D341Med (cell line): ENCODE results near the gene ERC2.
A peak's percentile ranks its signal among the peaks of the same experiment; 100 is the strongest.

Experiments
- DNase-seq: peaks from one replicate; pipeline ENCODE4 v3.0.0; 2012; ENCODE audit warnings: low spot score

The ERC2 gene

GRCh38 chr3:55984626-55985025, 483.6 kb downstream of the ERC2 start:
- no peak for DNase-seq

- DNase-seq = no peak
These were observed 489.3 kb downstream of the ERC2 start for GRCh38 chr3:55978953-55979352.

DNA sequence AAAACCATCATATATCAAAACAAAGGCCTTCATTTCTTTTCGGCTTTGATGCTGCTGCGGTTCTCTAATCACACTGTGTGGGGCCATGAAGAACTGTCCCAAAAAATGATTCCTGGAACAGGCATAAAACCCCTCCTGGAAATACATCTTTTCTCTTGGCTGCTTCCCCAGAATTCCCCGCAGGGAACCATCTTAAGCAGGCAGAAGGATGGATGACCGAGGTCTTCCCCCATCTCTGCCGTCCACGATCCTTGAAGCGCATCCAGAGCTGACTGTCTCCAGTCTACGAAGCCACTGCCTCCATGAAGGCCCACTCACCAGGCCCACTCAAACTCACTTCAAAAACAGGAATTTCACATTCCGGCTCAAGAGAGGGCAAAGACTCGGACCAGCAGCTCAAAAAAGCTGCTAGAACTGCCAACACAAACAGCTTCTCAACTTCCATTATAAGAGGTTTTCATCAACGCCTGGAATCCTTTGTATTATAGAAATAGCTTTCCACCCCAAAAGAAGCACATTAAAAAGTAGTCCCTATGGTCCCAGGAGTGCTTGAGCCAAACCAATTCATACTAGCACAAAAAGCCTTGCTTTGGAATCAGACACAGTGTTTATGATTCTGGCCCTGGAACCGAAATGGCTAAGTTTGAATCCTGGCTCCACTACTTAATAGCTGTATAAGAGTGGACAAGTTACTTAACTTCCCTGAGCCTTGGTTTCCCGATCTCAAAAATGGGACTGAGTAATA, 493.7 kb downstream of the ERC2 start:
- no peak for DNase-seq

DNA sequence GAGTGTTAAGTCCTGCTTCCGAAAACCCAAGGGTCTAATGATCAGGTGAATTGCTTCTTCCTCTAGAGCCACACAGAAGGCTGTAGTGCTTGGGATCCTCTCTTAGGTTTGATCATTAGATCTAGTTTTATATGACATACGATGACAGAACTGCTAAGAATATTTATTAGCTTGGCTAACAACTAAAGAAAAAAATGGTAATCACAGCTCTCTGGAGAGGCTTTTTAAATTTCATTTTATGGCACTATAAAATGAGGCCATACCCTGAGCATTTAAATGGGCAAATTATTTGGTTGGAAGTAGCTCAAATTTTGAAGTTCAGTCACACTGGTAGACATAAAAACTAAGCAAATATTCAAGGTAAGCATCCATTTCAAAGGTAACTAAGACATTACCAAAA, 498.6 kb downstream of the ERC2 start:
- DNase-seq = no peak

DNA sequence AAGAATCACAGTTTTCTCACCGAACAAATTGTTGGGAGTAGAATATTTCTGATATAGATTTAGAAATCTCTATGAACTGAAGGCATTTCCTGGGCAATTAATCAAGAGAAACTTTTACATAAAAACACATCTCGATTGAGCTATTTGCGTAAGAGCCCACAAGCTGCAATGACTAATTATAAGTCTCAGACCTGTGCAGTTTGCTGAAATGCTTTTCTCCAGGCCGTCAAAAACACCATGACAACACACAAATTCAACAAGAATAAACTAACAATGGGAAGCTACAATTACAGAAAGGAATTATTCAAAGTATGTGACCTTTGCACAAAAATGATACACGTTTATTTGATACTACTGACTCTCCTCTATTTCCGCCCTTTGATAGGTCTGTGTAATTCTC, 499.9 kb downstream of the ERC2 start:
- no peak for DNase-seq

- DNase-seq = no peak
These were observed 501.7 kb downstream of the ERC2 start for GRCh38 chr3:55966566-55966965.

DNA sequence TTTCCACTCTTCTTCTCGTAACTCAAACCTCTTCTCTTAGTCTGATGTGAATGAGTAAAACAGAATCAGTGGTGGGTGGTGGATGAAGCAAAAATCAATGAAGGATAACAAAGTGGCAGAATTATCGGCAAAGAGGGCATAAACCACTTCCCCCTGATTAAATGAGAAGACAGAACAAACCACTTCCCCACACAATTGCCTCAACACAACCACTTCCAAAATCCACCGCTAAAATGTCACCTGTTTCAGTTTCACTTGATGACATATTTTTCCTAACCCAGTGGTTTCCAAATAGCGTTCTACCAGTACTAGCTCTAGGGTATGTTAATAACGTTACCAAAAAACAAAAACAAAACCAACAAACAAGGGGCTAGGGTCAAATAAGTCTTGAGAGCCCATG, 502.5 kb downstream of the ERC2 start:
- no peak for DNase-seq

DNA sequence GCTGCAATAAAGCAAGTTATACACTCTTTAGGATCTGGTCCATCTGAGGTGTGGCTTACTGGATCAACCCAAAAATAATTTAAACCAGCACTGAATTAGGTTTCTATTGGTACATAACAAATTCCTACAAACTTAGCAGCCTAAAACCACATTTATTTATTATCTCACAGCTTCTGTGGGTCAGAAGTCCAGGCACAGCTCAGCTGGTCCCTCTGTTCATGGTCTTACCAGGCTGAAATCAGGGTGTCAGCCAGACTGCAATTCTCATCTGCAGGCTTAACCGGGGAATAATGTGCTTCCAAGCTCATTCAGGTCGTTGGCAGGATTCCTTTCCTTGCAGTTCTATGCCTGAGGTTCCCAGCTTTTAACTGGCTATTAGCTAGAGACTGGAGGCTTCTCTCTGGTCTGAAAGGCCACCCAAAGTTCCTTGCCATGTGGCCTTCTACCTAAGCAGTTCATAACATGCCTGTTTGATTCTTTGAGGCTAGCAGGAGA, 503.7 kb downstream of the ERC2 start:
- DNase-seq = no peak

- DNase-seq = no peak
These were observed 504.7 kb downstream of the ERC2 start for GRCh38 chr3:55963601-55964000.

DNA sequence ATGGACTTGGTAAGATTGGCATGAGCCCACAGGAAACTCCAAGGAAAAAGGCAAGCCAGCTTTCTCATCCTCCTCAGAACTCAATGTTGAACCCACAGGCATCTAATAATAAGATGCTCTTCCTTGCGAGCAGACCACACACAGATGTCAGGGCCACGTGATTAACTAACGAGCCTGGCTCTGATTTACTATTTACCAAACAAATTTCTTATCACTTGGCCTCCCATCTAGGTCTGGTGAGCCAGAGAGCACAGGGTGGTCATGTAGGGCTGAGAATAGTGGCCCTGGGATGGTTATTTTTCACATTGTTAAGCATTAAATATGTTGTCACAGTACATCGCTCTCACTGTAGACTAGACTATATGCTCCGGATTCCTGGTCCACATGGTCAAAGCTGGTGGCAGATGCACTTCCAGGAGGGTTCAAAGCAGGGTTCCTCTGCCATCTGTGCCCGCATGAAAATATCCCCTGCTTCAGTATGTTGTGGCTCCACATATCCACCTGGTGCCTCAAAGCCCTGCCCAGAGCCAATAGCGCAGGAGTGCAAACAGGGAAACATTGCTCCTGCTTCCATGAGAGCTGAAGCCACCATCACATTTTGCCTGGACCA, 508.7 kb downstream of the ERC2 start:
- no peak for DNase-seq

DNA sequence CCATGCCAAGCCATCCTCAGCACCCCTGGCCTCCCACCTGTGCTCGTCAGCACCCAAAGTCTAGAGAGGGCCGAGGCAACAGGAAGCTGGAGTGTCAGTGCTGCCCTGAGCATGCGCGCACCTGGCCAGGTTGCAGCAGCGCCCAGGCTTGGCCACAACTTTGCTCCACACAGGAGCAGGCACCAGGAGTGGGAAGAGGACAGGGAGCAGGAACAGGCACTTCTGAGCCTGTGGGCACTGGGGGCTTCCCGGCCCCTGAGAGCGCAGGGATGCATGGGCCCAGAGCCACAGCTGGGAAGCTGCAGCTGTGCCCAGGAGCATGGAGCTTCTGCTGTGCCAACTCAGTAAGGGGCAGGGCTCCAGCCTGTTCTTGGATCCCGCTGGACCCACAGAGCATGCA, 509.7 kb downstream of the ERC2 start:
- DNase-seq = no peak

DNA sequence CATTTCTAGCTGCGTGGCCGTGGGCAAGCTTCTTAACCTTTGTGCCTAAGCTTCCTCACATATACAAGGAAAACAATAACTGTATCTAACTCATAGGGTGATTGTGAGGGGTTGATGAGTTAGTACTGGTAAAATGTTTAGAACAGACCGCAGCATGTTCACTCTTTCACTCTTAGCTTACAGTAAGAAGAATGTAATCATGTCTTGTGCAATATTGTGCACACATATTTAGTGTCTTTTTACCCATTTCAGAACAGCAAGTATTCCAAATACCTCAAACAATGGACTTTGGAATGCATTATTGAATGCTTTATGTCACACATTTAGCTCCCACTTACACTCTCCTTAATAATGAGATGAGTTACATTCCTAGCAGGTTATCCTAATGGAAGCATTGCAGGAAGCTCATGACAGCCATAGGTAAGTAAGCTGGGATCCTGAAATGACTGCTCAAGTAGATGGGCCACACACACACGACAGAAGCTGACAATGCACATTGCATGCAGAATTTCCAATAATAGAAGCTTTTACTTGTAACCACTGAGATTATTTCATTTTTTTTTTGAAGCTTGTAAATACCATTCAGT, 512.3 kb downstream of the ERC2 start:
- DNase-seq = no peak

- DNase-seq = peak; percentile 46
These were observed 516.9 kb downstream of the ERC2 start for GRCh38 chr3:55951388-55951787.

- no peak for DNase-seq
These were observed 520.9 kb downstream of the ERC2 start for GRCh38 chr3:55947406-55947805.

DNA sequence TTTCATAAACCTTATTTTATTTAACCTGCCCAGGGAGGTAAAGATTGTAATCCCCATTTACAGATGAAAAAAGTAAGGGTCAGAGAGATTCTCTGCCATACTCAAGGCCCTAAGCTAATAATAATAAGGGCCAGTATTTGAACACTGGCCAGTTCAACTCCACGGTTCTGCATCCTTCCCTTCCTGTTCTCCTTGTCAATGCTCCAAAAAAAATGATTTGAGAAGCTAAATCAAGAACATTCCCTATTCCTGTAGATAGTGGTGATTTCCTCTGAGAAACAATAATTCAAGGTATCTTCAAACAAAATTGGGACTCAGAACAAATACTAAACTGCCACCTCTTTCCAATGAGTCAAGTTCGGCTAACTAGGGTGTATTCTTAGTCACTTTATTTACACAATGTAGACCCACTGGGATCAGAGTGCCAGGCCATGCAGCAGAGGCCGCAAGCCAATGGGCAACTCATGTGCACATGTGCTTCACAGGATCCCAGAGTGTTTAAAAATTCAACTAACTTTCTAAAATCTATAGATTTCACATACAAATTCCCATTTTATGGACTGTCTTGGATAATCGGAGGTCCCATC, 521.6 kb downstream of the ERC2 start:
- no peak for DNase-seq

DNA sequence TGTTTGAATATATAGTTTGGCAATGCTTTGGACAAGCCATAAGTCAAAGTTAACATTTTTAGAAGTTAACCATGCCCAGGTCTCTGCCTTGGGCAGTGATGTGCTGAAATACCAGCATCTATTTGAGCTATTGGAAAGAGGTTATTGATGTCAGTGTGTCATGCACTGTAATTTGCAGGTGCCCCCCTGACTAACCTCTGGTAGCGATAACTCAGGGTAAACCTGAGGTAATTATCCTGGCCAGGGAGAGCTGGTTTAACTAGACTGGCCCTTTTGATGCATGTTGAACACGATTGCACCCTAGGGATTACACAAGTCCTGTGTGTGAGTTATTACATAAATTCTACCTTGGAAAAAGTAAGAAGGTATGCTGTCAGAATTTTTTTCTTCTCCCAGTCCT, 525.4 kb downstream of the ERC2 start:
- no peak for DNase-seq

DNA sequence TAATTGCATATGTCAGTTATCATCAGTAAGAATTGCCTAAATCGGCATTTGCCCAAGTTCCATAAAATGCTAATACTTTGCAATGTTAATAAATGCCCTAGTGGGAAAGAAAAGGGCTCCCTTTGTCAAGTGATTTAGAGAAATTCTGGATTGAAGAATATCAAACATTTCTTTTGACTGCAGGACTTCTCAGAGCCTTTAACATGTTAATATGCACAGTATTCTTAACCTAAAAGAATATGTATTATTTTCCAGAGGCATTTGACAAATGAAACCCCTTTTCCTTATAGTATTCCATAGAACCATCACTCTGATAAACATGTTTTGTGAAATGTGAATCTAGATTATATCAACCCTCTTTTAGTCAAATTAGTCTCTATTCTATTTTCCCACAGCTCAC, 529.0 kb downstream of the ERC2 start:
- no peak for DNase-seq

GRCh38 chr3:55937301-55937700, 531.0 kb downstream of the ERC2 start:
- no peak for DNase-seq

DNA sequence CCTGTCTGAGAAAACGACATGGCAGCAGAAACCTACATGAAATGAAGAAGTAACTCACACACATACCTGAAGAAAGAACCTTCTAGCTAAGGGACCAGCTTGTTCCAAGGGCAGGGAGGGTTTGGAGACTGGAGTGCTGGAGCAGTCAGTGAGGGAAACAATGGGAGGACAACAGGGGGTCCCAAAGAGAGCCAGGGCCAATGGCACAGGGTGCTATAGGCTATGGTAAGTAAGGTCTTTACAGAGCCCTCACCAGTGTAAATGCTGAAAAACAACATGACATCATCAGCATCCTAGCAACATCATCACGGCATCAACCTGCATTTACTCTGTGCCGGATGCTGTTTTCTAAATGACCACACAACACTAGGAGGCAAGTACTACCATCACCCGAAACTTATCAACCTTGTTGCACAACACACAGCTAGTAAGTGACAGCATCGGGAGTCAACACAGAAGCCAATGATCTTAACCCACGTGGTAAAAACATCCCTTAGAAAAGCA, 531.7 kb downstream of the ERC2 start:
- no peak for DNase-seq

DNA sequence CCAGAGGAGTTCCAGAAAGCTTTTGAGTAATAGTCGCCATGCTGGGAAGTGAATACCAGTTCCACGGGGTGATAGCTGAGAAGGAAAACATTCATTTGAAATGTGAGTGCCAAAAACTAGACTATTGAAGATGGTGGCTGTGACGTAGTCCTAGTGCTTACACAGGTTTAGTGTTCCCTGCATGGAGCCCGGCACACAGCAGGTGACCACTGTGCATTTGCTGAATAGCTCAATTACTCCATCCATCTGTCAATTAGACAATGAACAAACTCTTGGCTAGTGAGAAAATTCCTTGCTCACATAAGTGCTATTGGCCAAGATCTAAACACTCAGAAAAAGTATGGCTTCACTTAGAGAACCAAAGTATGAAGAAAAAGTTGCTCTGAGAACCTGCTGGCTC, 533.0 kb downstream of the ERC2 start:
- DNase-seq = no peak

DNA sequence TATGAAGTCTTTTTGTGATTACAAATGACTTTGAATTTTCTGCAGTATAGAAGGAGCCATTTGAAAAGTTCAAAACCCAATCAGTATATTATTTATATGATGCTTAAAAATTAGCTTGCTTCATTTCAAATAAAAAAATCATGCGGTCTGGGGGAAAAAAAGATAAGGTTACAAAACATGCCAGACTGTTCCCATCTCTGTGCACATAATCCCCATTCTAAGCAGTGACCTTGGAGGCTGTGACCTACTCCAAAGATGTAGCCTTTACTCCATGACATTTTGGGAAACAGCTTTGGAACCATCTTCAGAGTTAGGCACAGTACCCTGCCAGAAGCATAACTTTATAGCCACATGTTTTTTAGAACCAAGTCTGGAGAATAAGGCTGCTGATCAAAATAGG, 533.5 kb downstream of the ERC2 start:
- DNase-seq = no peak

DNA sequence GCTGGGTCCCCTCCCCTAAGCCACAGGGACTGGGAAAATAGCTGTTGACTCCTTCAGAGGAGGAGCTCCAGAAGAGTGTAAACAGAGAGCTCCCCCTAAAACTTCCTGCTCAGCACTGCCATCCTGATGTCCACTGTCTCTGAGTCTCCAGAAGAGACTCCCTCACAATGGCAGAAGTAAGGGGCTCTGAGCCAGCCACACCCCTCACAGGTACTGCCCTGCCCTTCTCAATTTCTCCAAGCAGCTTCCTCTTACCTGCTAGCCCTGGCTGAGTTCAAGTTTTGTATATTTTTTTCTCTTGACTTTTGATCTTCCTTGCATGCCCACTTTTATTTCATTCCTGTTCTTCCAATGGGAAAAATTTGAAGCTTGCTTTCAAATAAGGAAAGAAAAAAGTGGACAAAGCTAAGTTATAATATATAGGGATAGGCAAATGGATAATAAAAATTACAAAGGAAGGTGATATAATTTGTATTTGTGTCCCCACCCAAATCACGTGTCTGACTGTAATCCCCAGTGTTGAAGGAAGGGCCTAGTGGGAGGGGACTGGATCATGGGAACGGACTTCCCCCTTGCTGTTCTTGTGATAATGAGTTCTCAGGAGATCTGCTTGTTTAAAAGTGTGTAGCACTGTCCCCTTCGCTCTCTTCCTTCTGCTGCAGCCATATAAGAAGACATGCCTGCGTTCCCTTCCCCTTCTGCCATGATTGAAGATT, 539.0 kb downstream of the ERC2 start:
- DNase-seq = no peak
